ENCODE results near the gene OPRM1. TPM values are rescaled to one million over a fixed set of nuclear protein-coding genes. Genes with fewer than 3 reads are reported as not detected.

OPRM1 gene
- total and polyA plus RNA-seq, 11 donors, result not detected

- Histone ChIP-seq H3K27me3 (no peaks in the 10 kb centered on the region), H3K9me3 (no peaks in the 10 kb centered on the region), H3K27ac (no peak overlapping the region), H3K4me1 (no peaks in the 10 kb centered on the region), H3K36me3 (no peaks in the 10 kb centered on the region), H3K4me3 (no peak overlapping the region)
- ATAC-seq, result no peak
- intact Hi-C loops (cut with DNase I), result no loop called here
- DNase-seq, result no peak
- WGBS, 4 donors, result 52 to 63% (median 59%) methylated on average over 5 of the region's 5 CpGs
- TF ChIP-seq POLR2A (IDR thresholded peaks at IDR 0.05), result no peak
- no peak for TF ChIP-seq CTCF (IDR thresholded peaks at IDR 0.05)
Measured at GRCh38 chr6:154092326-154092962, 53.4 kb downstream of the OPRM1 start.

GRCh38 chr6:154093231-154094044 lies 54.4 kb downstream of the OPRM1 start:
- 46 to 58% (median 49%) methylated on average over 8 of the region's 8 CpGs for WGBS, 4 donors
- DNase-seq, result no peak
- no peak for ATAC-seq
- H3K27ac ChIP-seq, result no peak overlapping the region
- no peaks in the 10 kb centered on the region for H3K4me1 ChIP-seq
- no peaks in the 10 kb centered on the region for H3K9me3 ChIP-seq
- no peak overlapping the region for H3K4me3 ChIP-seq
- intact Hi-C loops (cut with DNase I), result no loop called here
- TF ChIP-seq CTCF (IDR thresholded peaks at IDR 0.05) (no peak), POLR2A (IDR thresholded peaks at IDR 0.05) (no peak)
- H3K27me3 ChIP-seq, result no peaks in the 10 kb centered on the region
- no peaks in the 10 kb centered on the region for H3K36me3 ChIP-seq

GRCh38 chr6:154095571-154095970 lies 56.5 kb downstream of the OPRM1 start:
- DNase-seq, result no peak
- ATAC-seq, result no peak
- Histone ChIP-seq H3K9me3 (no peaks in the 10 kb centered on the region), H3K27me3 (peaks cover 0 to 2% (median 0%) of the 10 kb centered on the region in 9 donors), H3K36me3 (no peaks in the 10 kb centered on the region), H3K27ac (no peak overlapping the region), H3K4me3 (no peak overlapping the region), H3K4me1 (no peaks in the 10 kb centered on the region)
- 87 to 94% (median 88%) methylated on average over 5 of the region's 5 CpGs for WGBS, 4 donors
- intact Hi-C loops (cut with DNase I), result no loop called here
- no peak for TF ChIP-seq CTCF (IDR thresholded peaks at IDR 0.05)
- no peak for TF ChIP-seq POLR2A (IDR thresholded peaks at IDR 0.05)

GRCh38 chr6:154096316-154096715 lies 57.3 kb downstream of the OPRM1 start:
- no peaks in the 10 kb centered on the region for H3K9me3 ChIP-seq
- WGBS, 4 donors, result 86 to 90% (median 87%) methylated on average over 7 of the region's 7 CpGs
- no peak overlapping the region for H3K4me3 ChIP-seq
- peaks cover 0 to 3% (median 0%) of the 10 kb centered on the region in 9 donors for H3K27me3 ChIP-seq
- no peak overlapping the region for H3K27ac ChIP-seq
- ATAC-seq, result no peak
- no peaks in the 10 kb centered on the region for H3K36me3 ChIP-seq
- TF ChIP-seq CTCF (IDR thresholded peaks at IDR 0.05) (no peak), POLR2A (IDR thresholded peaks at IDR 0.05) (no peak)
- no peak for DNase-seq
- intact Hi-C loops (cut with DNase I), result no loop called here
- H3K4me1 ChIP-seq, result no peaks in the 10 kb centered on the region

All from heart left ventricle (tissue), 16 donors.